ENCODE data around the gene PEPD. TPM values are rescaled to one million over a fixed set of nuclear protein-coding genes. Genes with fewer than 3 reads are reported as not detected.
A peak's percentile ranks its signal among the peaks of the same experiment; 100 is the strongest.

Gene PEPD
- total RNA-seq, 1 experiment from 2014 or later = 84.3 TPM

GRCh38 chr19:33446330-33447293 lies 75.0 kb downstream of the PEPD start:
- no peaks in the 10 kb centered on the region for H3K27me3 ChIP-seq (ENCODE audit: control insufficient read depth, insufficient read depth, low read length)
- no peak for DNase-seq
- H3K36me3 ChIP-seq (replicated peaks; ENCODE audit: control insufficient read depth, insufficient read depth, low read length) = no peaks in the 10 kb centered on the region
- no peak overlapping the region for H3K4me3 ChIP-seq (ENCODE audit: insufficient read depth, low read depth, low read length)

GRCh38 chr19:33445442-33446329 lies 75.9 kb downstream of the PEPD start:
- Histone ChIP-seq H3K27me3 (ENCODE audit: control insufficient read depth, insufficient read depth, low read length) (no peaks in the 10 kb centered on the region), H3K36me3 (replicated peaks; ENCODE audit: control insufficient read depth, insufficient read depth, low read length) (no peaks in the 10 kb centered on the region), H3K4me3 (ENCODE audit: insufficient read depth, low read depth, low read length) (no peak overlapping the region)
- no peak for DNase-seq

GRCh38 chr19:33444562-33445441 lies 76.8 kb downstream of the PEPD start:
- no peak overlapping the region for H3K4me3 ChIP-seq (ENCODE audit: insufficient read depth, low read depth, low read length)
- no peaks in the 10 kb centered on the region for H3K27me3 ChIP-seq (ENCODE audit: control insufficient read depth, insufficient read depth, low read length)
- DNase-seq = no peak
- no peaks in the 10 kb centered on the region for H3K36me3 ChIP-seq (replicated peaks; ENCODE audit: control insufficient read depth, insufficient read depth, low read length)

GRCh38 chr19:33443638-33444561 lies 77.7 kb downstream of the PEPD start:
- no peak for DNase-seq
- Histone ChIP-seq H3K27me3 (ENCODE audit: control insufficient read depth, insufficient read depth, low read length) (no peaks in the 10 kb centered on the region), H3K36me3 (replicated peaks; ENCODE audit: control insufficient read depth, insufficient read depth, low read length) (no peaks in the 10 kb centered on the region), H3K4me3 (ENCODE audit: insufficient read depth, low read depth, low read length) (no peak overlapping the region)

- DNase-seq = no peak
- Histone ChIP-seq H3K36me3 (replicated peaks; ENCODE audit: control insufficient read depth, insufficient read depth, low read length) (no peaks in the 10 kb centered on the region), H3K4me3 (ENCODE audit: insufficient read depth, low read depth, low read length) (no peak overlapping the region)
These were observed 78.9 kb downstream of the PEPD start for GRCh38 chr19:33442706-33443105.

GRCh38 chr19:33441828-33442227 lies 79.8 kb downstream of the PEPD start:
- H3K36me3 ChIP-seq (replicated peaks; ENCODE audit: control insufficient read depth, insufficient read depth, low read length) = no peaks in the 10 kb centered on the region

More at GRCh38 chr19:33442706-33443105, 78.9 kb downstream of the PEPD start:
- no peaks in the 10 kb centered on the region for H3K27me3 ChIP-seq (ENCODE audit: control insufficient read depth, insufficient read depth, low read length)

GRCh38 chr19:33441277-33441699 lies 80.3 kb downstream of the PEPD start:
- Histone ChIP-seq H3K4me3 (ENCODE audit: insufficient read depth, low read depth, low read length) (no peak overlapping the region), H3K27me3 (ENCODE audit: control insufficient read depth, insufficient read depth, low read length) (no peaks in the 10 kb centered on the region), H3K36me3 (replicated peaks; ENCODE audit: control insufficient read depth, insufficient read depth, low read length) (no peaks in the 10 kb centered on the region)
- DNase-seq = peak; percentile 33

More at GRCh38 chr19:33441828-33442227, 79.8 kb downstream of the PEPD start:
- DNase-seq = no peak
- Histone ChIP-seq H3K27me3 (ENCODE audit: control insufficient read depth, insufficient read depth, low read length) (no peaks in the 10 kb centered on the region), H3K4me3 (ENCODE audit: insufficient read depth, low read depth, low read length) (no peak overlapping the region)

GRCh38 chr19:33440682-33441081 lies 80.9 kb downstream of the PEPD start:
- Histone ChIP-seq H3K36me3 (replicated peaks; ENCODE audit: control insufficient read depth, insufficient read depth, low read length) (no peaks in the 10 kb centered on the region), H3K4me3 (ENCODE audit: insufficient read depth, low read depth, low read length) (no peak overlapping the region), H3K27me3 (ENCODE audit: control insufficient read depth, insufficient read depth, low read length) (no peaks in the 10 kb centered on the region)
- DNase-seq = no peak

GRCh38 chr19:33440241-33440640 lies 81.3 kb downstream of the PEPD start:
- H3K27me3 ChIP-seq (ENCODE audit: control insufficient read depth, insufficient read depth, low read length) = no peaks in the 10 kb centered on the region
- DNase-seq = no peak
- H3K4me3 ChIP-seq (ENCODE audit: insufficient read depth, low read depth, low read length) = no peak overlapping the region
- no peaks in the 10 kb centered on the region for H3K36me3 ChIP-seq (replicated peaks; ENCODE audit: control insufficient read depth, insufficient read depth, low read length)

GRCh38 chr19:33438987-33439781 lies 82.4 kb downstream of the PEPD start:
- Histone ChIP-seq H3K36me3 (replicated peaks; ENCODE audit: control insufficient read depth, insufficient read depth, low read length) (no peaks in the 10 kb centered on the region), H3K4me3 (ENCODE audit: insufficient read depth, low read depth, low read length) (no peak overlapping the region), H3K27me3 (ENCODE audit: control insufficient read depth, insufficient read depth, low read length) (no peaks in the 10 kb centered on the region)
- DNase-seq = no peak

- H3K27me3 ChIP-seq (ENCODE audit: control insufficient read depth, insufficient read depth, low read length) = no peaks in the 10 kb centered on the region
- peak; percentile 52 for DNase-seq
- H3K4me3 ChIP-seq (ENCODE audit: insufficient read depth, low read depth, low read length) = no peak overlapping the region
These were observed 83.5 kb downstream of the PEPD start for GRCh38 chr19:33437821-33438671.

GRCh38 chr19:33437393-33437820 lies 84.2 kb downstream of the PEPD start:
- no peaks in the 10 kb centered on the region for H3K27me3 ChIP-seq (ENCODE audit: control insufficient read depth, insufficient read depth, low read length)
- peak; percentile 27 for DNase-seq
- H3K4me3 ChIP-seq (ENCODE audit: insufficient read depth, low read depth, low read length) = no peak overlapping the region

More at GRCh38 chr19:33437821-33438671, 83.5 kb downstream of the PEPD start:
- no peaks in the 10 kb centered on the region for H3K36me3 ChIP-seq (replicated peaks; ENCODE audit: control insufficient read depth, insufficient read depth, low read length)

More at GRCh38 chr19:33437393-33437820, 84.2 kb downstream of the PEPD start:
- H3K36me3 ChIP-seq (replicated peaks; ENCODE audit: control insufficient read depth, insufficient read depth, low read length) = no peaks in the 10 kb centered on the region

Data from H7 (cell line).